H9 (cell line): ENCODE data around the gene HPRT1. TPM values are rescaled to one million over a fixed set of nuclear protein-coding genes. Genes with fewer than 3 reads are reported as not detected.

Experiments used
- DNase-seq: peaks from one replicate; pipeline ENCODE4 v3.0.0-alpha.2; 2017
- H2AFZ ChIP-seq: one replicate; pipeline ENCODE4 v1.6.1; 2013; ENCODE audit warnings: mild to moderate bottlenecking, low read length, control low read depth, moderate library complexity
- H2AK5ac ChIP-seq: 2 replicates; pipeline ENCODE4 v1.6.1; 2013; ENCODE audit warnings: low read length, control low read depth, mixed read lengths; ENCODE audit not compliant: insufficient read length
- H2BK120ac ChIP-seq: one replicate; pipeline ENCODE4 v1.6.1; 2013; ENCODE audit warnings: low read depth, mild to moderate bottlenecking, low read length, control low read depth, inconsistent platforms; ENCODE audit not compliant: poor library complexity, severe bottlenecking
- H2BK12ac ChIP-seq: 2 replicates; pipeline ENCODE4 v1.6.1; 2013; ENCODE audit warnings: low read length, control low read depth, mixed read lengths, low read depth; ENCODE audit not compliant: insufficient read length
- H2BK15ac ChIP-seq: 2 replicates; pipeline ENCODE4 v1.6.1; 2013; ENCODE audit warnings: low read depth, low read length, control low read depth
- H2BK20ac ChIP-seq: one replicate; pipeline ENCODE4 v1.6.1; 2013; ENCODE audit warnings: low read depth, mild to moderate bottlenecking, low read length, control low read depth, inconsistent platforms; ENCODE audit not compliant: poor library complexity, severe bottlenecking
- H2BK5ac ChIP-seq: 2 replicates; pipeline ENCODE4 v1.6.1; 2013; ENCODE audit warnings: low read length, control low read depth, mixed read lengths; ENCODE audit not compliant: insufficient read length
- H3K14ac ChIP-seq: 2 replicates; pipeline ENCODE4 v1.6.1; 2013; ENCODE audit warnings: low read length, control low read depth; ENCODE audit not compliant: insufficient read depth
- H3K18ac ChIP-seq: 2 replicates; pipeline ENCODE4 v1.6.1; 2013; ENCODE audit warnings: low read depth, mild to moderate bottlenecking, mixed read lengths, low read length, control low read depth; ENCODE audit not compliant: insufficient read length
- H3K23ac ChIP-seq: 2 replicates; pipeline ENCODE4 v1.6.1; 2013; ENCODE audit warnings: low read length, control low read depth, mixed read lengths, low read depth; ENCODE audit not compliant: insufficient read length
- H3K23me2 ChIP-seq: 2 replicates; pipeline ENCODE4 v1.6.1; 2013; ENCODE audit warnings: low read depth, mild to moderate bottlenecking, mixed read lengths, low read length, control low read depth; ENCODE audit not compliant: insufficient read length, poor library complexity, severe bottlenecking
- H3K27ac ChIP-seq: 2 replicates; pipeline ENCODE4 v1.5.1; 2013; ENCODE audit warnings: low read length, control low read depth, mixed read lengths, low read depth; ENCODE audit not compliant: insufficient read length
- H3K27me3 ChIP-seq: 2 replicates; pipeline ENCODE4 v1.6.1; 2013; ENCODE audit warnings: low read length, control low read depth, inconsistent platforms; ENCODE audit not compliant: insufficient read depth
- H3K4ac ChIP-seq: 2 replicates; pipeline ENCODE4 v1.6.1; 2013; ENCODE audit warnings: low read depth, mild to moderate bottlenecking, control low read depth, inconsistent platforms, low read length, moderate library complexity
- H3K4me1 ChIP-seq: 2 replicates; pipeline ENCODE4 v1.6.1; 2013; ENCODE audit warnings: low read length, control low read depth, inconsistent platforms; ENCODE audit not compliant: insufficient read depth
- H3K4me2 ChIP-seq: 2 replicates; pipeline ENCODE4 v1.6.1; 2013; ENCODE audit warnings: low read length, control low read depth, mixed read lengths; ENCODE audit not compliant: insufficient read length, insufficient read depth
- H3K56ac ChIP-seq: 2 replicates; pipeline ENCODE4 v1.6.1; 2013; ENCODE audit warnings: low read depth, mild to moderate bottlenecking, mixed read lengths, low read length, control low read depth; ENCODE audit not compliant: insufficient read length
- H3K79me1 ChIP-seq: 2 replicates; pipeline ENCODE4 v1.6.1; 2013; ENCODE audit warnings: low read depth, mild to moderate bottlenecking, moderate library complexity, low read length, control low read depth, inconsistent platforms; ENCODE audit not compliant: insufficient read depth, poor library complexity, severe bottlenecking
- H3K79me2 ChIP-seq: 2 replicates; pipeline ENCODE4 v1.6.1; 2013; ENCODE audit warnings: low read length, control low read depth, inconsistent platforms; ENCODE audit not compliant: insufficient read depth
- H3K9ac ChIP-seq: 2 replicates; pipeline ENCODE4 v1.6.1; 2013; ENCODE audit warnings: low read length, control low read depth, mixed read lengths; ENCODE audit not compliant: insufficient read length; ENCODE audit errors: extremely low read depth
- H3K9me3 ChIP-seq: one replicate; pipeline ENCODE4 v1.6.1; 2013; ENCODE audit warnings: low read depth, low read length, inconsistent platforms; ENCODE audit not compliant: control insufficient read depth
- H3T11ph ChIP-seq: one replicate; pipeline ENCODE4 v1.6.1; 2013; ENCODE audit warnings: mild to moderate bottlenecking, low read length, control low read depth, inconsistent platforms
- H4K20me1 ChIP-seq: one replicate; pipeline ENCODE4 v1.6.1; 2013; ENCODE audit not compliant: control insufficient read depth, insufficient read length, insufficient read depth
- H4K5ac ChIP-seq: 2 replicates; pipeline ENCODE4 v1.6.1; 2013; ENCODE audit warnings: low read depth, mild to moderate bottlenecking, mixed read lengths, low read length, control low read depth; ENCODE audit not compliant: insufficient read length
- H4K8ac ChIP-seq: replicated peaks from 2 replicates; pipeline ENCODE4 v1.6.1; 2013; ENCODE audit warnings: low read length, control low read depth, mixed read lengths, low read depth; ENCODE audit not compliant: insufficient read length
- H4K91ac ChIP-seq: 2 replicates; pipeline ENCODE4 v1.6.1; 2013; ENCODE audit warnings: low read depth, mild to moderate bottlenecking, moderate library complexity, mixed read lengths, low read length, control low read depth; ENCODE audit not compliant: insufficient read length
- H3K27ac Mint-ChIP-seq, 3 experiments: 2 replicates in 2 of 3; 3 replicates in 1 of 3; pipeline ENCODE4 v1.8.0; 2020 to 2021; ENCODE audit warnings: mixed read lengths in 3 of 3, mild to moderate bottlenecking in 1 of 3, moderate library complexity in 1 of 3
- H3K27me3 Mint-ChIP-seq: 2 replicates; pipeline ENCODE4 v1.8.0; 2021; ENCODE audit warnings: low read depth, mild to moderate bottlenecking, moderate library complexity, mixed read lengths
- H3K36me3 Mint-ChIP-seq, 3 experiments: 2 replicates in 2 of 3; 3 replicates in 1 of 3; pipeline ENCODE4 v1.8.0; 2020 to 2021; ENCODE audit warnings: low read depth in 3 of 3, mixed read lengths in 3 of 3; ENCODE audit not compliant: insufficient read depth in 1 of 3
- H3K4me1 Mint-ChIP-seq, 2 experiments: 2 replicates each; pipeline ENCODE4 v1.8.0; 2020; ENCODE audit warnings: mixed read lengths in 2 of 2
- H3K4me3 Mint-ChIP-seq, 2 experiments: 2 replicates in 1 of 2; 3 replicates in 1 of 2; pipeline ENCODE4 v1.8.0; 2020 to 2021; ENCODE audit warnings: mild to moderate bottlenecking in 2 of 2, mixed read lengths in 2 of 2, moderate library complexity in 1 of 2
- H3K9me3 Mint-ChIP-seq, 2 experiments: 2 replicates in 1 of 2; 3 replicates in 1 of 2; pipeline ENCODE4 v1.8.0; 2020; ENCODE audit warnings: mild to moderate bottlenecking in 2 of 2, mixed read lengths in 2 of 2, moderate library complexity in 1 of 2
- WGBS: extraction: QIAGEN DNeasy Blood & Tissue Kit; methylation state at CpG from one replicate; pipeline ENCODE4 v1.1.7; 2013; ENCODE audit warnings: missing lambda C conversion rate, low lambda C conversion rate, mixed read lengths; ENCODE audit not compliant: insufficient read length; ENCODE audit errors: extremely low coverage; 5-methylcytosine and 5-hydroxymethylcytosine counted together
- total RNA-seq: library from RNA; stranded (reverse); gene quantifications from 2 replicates; pipeline ENCODE4 v1.2.1, GENCODE V29; 2021
- TF ChIP-seq, protein P1 (sequence below): fragments of 200-600 bp; sonication (generic); conservative IDR thresholded peaks from 3 replicates; pipeline ENCODE4 v1.8.0; 2021; ENCODE audit warnings: antibody characterized with exemption, mild to moderate bottlenecking

Gene HPRT1
- total RNA-seq, 1 experiment from 2014 or later, result 39.2 TPM

DNA sequence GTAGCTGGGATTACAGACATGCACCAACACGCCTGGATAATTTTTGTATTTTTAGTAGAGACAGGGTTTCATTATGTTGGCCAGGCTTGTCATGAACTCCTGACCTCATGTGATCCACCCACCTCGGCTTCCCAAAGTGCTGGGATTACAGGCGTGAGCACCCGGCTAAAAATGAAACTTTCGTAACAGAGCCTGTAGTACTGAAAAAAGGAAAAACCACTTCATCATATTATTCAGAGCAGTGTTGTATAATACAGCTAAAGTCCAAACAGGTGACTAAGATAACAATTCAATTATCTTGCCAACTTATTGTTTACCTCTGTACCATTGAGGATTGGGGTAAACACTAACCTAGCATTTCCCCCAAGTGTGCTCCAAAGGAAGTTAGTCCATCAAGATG lies 43.9 kb upstream of the HPRT1 start:
- H3K27me3 ChIP-seq, result no peaks in the 10 kb centered on the region
- Mint-ChIP-seq H3K27me3 (no peaks in the 10 kb centered on the region), H3K36me3 (peaks cover 27 to 38% (median 36%) of the 10 kb centered on the region in 3 experiments; a peak in 6 of 7 replicates), H3K27ac (no peak overlapping the region), H3K4me1 (no peaks in the 10 kb centered on the region), H3K4me3 (no peak overlapping the region), H3K9me3 (peaks cover 0 to 26% of the 10 kb centered on the region in 2 experiments; a peak in 2 of 5 replicates)
- H3K18ac ChIP-seq, result no peak overlapping the region
- H3K79me2 ChIP-seq, result no peaks in the 10 kb centered on the region
- no peak overlapping the region for H4K5ac ChIP-seq
- DNase-seq, result no peak
- H2BK15ac ChIP-seq, result no peak overlapping the region
- H4K8ac ChIP-seq, result no peak overlapping the region
- H2BK20ac ChIP-seq, result no peak overlapping the region
- no peak overlapping the region for H3K4ac ChIP-seq
- H3K23me2 ChIP-seq, result no peaks in the 10 kb centered on the region
- no CpG with 5 or more reads among the region's 5 CpGs for WGBS
- no peak overlapping the region for H3K4me2 ChIP-seq
- TF ChIP-seq, protein P1, sequence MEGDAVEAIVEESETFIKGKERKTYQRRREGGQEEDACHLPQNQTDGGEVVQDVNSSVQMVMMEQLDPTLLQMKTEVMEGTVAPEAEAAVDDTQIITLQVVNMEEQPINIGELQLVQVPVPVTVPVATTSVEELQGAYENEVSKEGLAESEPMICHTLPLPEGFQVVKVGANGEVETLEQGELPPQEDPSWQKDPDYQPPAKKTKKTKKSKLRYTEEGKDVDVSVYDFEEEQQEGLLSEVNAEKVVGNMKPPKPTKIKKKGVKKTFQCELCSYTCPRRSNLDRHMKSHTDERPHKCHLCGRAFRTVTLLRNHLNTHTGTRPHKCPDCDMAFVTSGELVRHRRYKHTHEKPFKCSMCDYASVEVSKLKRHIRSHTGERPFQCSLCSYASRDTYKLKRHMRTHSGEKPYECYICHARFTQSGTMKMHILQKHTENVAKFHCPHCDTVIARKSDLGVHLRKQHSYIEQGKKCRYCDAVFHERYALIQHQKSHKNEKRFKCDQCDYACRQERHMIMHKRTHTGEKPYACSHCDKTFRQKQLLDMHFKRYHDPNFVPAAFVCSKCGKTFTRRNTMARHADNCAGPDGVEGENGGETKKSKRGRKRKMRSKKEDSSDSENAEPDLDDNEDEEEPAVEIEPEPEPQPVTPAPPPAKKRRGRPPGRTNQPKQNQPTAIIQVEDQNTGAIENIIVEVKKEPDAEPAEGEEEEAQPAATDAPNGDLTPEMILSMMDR, result no peak
- no peak overlapping the region for H2BK5ac ChIP-seq
- no peaks in the 10 kb centered on the region for H3K9me3 ChIP-seq
- H2BK120ac ChIP-seq, result no peak overlapping the region
- H3K23ac ChIP-seq, result no peak overlapping the region
- no peaks in the 10 kb centered on the region for H3K79me1 ChIP-seq
- H3K14ac ChIP-seq, result no peak overlapping the region
- no peak overlapping the region for H2AFZ ChIP-seq
- no peak overlapping the region for H3K56ac ChIP-seq
- H2BK12ac ChIP-seq, result no peak overlapping the region
- H4K20me1 ChIP-seq, result no peaks in the 10 kb centered on the region
- H3T11ph ChIP-seq, result no peak overlapping the region
- no peak overlapping the region for H3K9ac ChIP-seq
- H4K91ac ChIP-seq, result no peak overlapping the region
- no peaks in the 10 kb centered on the region for H3K4me1 ChIP-seq
- no peak overlapping the region for H2AK5ac ChIP-seq
- no peak overlapping the region for H3K27ac ChIP-seq
